HEK293 (cell line): Measurements from ENCODE around the gene PEX6.
A peak's percentile ranks its signal among the peaks of the same experiment; 100 is the strongest.

ENCODE experiments used
- BCL6B ChIP-seq: fragments of 450-650 bp; formaldehyde crosslinking; IDR thresholded peaks from 2 replicates; pipeline ENCODE4 v1.5.1; 2017; ENCODE audit warnings: missing biosample characterization, missing genetic modification characterization
- HOXA7 ChIP-seq: sonication (generic); formaldehyde crosslinking; IDR thresholded peaks from 2 replicates; pipeline ENCODE4 v1.8.1; 2022; ENCODE audit warnings: missing genetic modification reagents, borderline replicate concordance
- KLF7 ChIP-seq: fragments of 450-650 bp; formaldehyde crosslinking; IDR thresholded peaks from 2 replicates; pipeline ENCODE4 v1.5.1; 2016; ENCODE audit warnings: missing biosample characterization, missing genetic modification characterization, borderline replicate concordance
- KLF9 ChIP-seq: fragments of 450-650 bp; formaldehyde crosslinking; IDR thresholded peaks from 2 replicates; pipeline ENCODE4 v1.5.1; 2016; ENCODE audit warnings: missing biosample characterization, missing genetic modification characterization, low read depth
- PRDM4 ChIP-seq: fragments of 450-650 bp; formaldehyde crosslinking; IDR thresholded peaks from 2 replicates; pipeline ENCODE4 v1.5.1; 2017; ENCODE audit warnings: missing biosample characterization, missing genetic modification characterization
- SP7 ChIP-seq: fragments of 450-650 bp; formaldehyde crosslinking; IDR thresholded peaks from 2 replicates; pipeline ENCODE4 v1.5.1; 2016; ENCODE audit warnings: missing biosample characterization, missing genetic modification characterization
- ZBTB48 ChIP-seq: fragments of 450-650 bp; formaldehyde crosslinking; IDR thresholded peaks from 2 replicates; pipeline ENCODE4 v1.5.1; 2016; ENCODE audit warnings: missing biosample characterization, missing genetic modification characterization
- ZNF121 ChIP-seq: fragments of 450-650 bp; formaldehyde crosslinking; IDR thresholded peaks from 2 replicates; pipeline ENCODE4 v1.5.1; 2016; ENCODE audit warnings: missing biosample characterization, missing genetic modification characterization
- ZNF221 ChIP-seq: fragments of 450-650 bp; formaldehyde crosslinking; IDR thresholded peaks from 2 replicates; pipeline ENCODE4 v1.5.1; 2017; ENCODE audit warnings: missing biosample characterization, missing genetic modification characterization, borderline replicate concordance
- ZNF274 ChIP-seq, 2 experiments: fragments of 200-500 bp in 1 of 2; fragments of 450-650 bp in 1 of 2; sonication (Bioruptor generic) in 1 of 2; formaldehyde crosslinking in 1 of 2; IDR thresholded peaks; 2 replicates each; pipeline versions ENCODE4 v1.5.1 to v1.6.1; 2014 to 2016; ENCODE audit warnings: borderline replicate concordance in 1 of 2, inconsistent platforms in 1 of 2, low read length in 1 of 2, missing biosample characterization in 1 of 2, missing genetic modification characterization in 1 of 2
- ZNF280D ChIP-seq: fragments of 450-650 bp; formaldehyde crosslinking; IDR thresholded peaks from 2 replicates; pipeline ENCODE4 v1.5.1; 2016; ENCODE audit warnings: missing biosample characterization, missing genetic modification characterization
- ZNF354C ChIP-seq: fragments of 450-650 bp; formaldehyde crosslinking; IDR thresholded peaks from 2 replicates; pipeline ENCODE4 v1.5.1; 2016; ENCODE audit warnings: missing biosample characterization, missing genetic modification characterization, low read depth, borderline replicate concordance
- ZNF362 ChIP-seq: fragments of 450-650 bp; formaldehyde crosslinking; IDR thresholded peaks from 2 replicates; pipeline ENCODE4 v1.5.1; 2016; ENCODE audit warnings: missing biosample characterization, missing genetic modification characterization
- ZNF426 ChIP-seq: fragments of 450-650 bp; formaldehyde crosslinking; IDR thresholded peaks from 2 replicates; pipeline ENCODE4 v1.5.1; 2017; ENCODE audit warnings: missing biosample characterization, missing genetic modification characterization, mild to moderate bottlenecking, inconsistent platforms, moderate library complexity
- ZNF549 ChIP-seq: fragments of 450-650 bp; IDR thresholded peaks from 2 replicates; pipeline ENCODE4 v1.5.1; 2018; ENCODE audit warnings: missing biosample characterization, missing genetic modification characterization, mild to moderate bottlenecking, inconsistent platforms, moderate library complexity
- ZNF645 ChIP-seq: fragments of 450-650 bp; formaldehyde crosslinking; IDR thresholded peaks from 2 replicates; pipeline ENCODE4; 2016; ENCODE audit warnings: missing biosample characterization, missing genetic modification characterization
- ZNF677 ChIP-seq: fragments of 450-650 bp; IDR thresholded peaks from 2 replicates; pipeline ENCODE4 v1.5.0; 2018; ENCODE audit warnings: missing biosample characterization, mild to moderate bottlenecking, missing genetic modification characterization, moderate library complexity
- ZNF692 ChIP-seq: fragments of 450-650 bp; formaldehyde crosslinking; IDR thresholded peaks from 2 replicates; pipeline ENCODE4 v1.5.1; 2016; ENCODE audit warnings: missing biosample characterization, missing genetic modification characterization
- ZNF76 ChIP-seq: fragments of 450-650 bp; formaldehyde crosslinking; IDR thresholded peaks from 2 replicates; pipeline ENCODE4; 2016; ENCODE audit warnings: low read depth, missing biosample characterization, missing genetic modification characterization, borderline replicate concordance
- ZNF837 ChIP-seq: fragments of 450-650 bp; formaldehyde crosslinking; IDR thresholded peaks from 2 replicates; pipeline ENCODE4 v1.5.1; 2016; ENCODE audit warnings: missing biosample characterization, missing genetic modification characterization
- ZNF843 ChIP-seq: fragments of 450-650 bp; formaldehyde crosslinking; IDR thresholded peaks from 2 replicates; pipeline ENCODE4 v1.5.1; 2016; ENCODE audit warnings: missing biosample characterization, missing genetic modification characterization
- ZSCAN18 ChIP-seq: fragments of 450-650 bp; formaldehyde crosslinking; IDR thresholded peaks from 2 replicates; pipeline ENCODE4 v1.5.1; 2016; ENCODE audit warnings: missing biosample characterization, missing genetic modification characterization
- ZSCAN5A ChIP-seq: fragments of 450-650 bp; formaldehyde crosslinking; IDR thresholded peaks from 2 replicates; pipeline ENCODE4 v1.5.1; 2016; ENCODE audit warnings: missing biosample characterization, missing genetic modification characterization

The PEX6 gene

GRCh38 chr6:42928986-42929820 is 49.8 kb downstream of the PEX6 start, which contains the start of gene CNPY3 (continued):
- no peak for TF ChIP-seq ZNF645
- no peak for TF ChIP-seq ZNF362 (tag by site-specific recombination)
- TF ChIP-seq KLF7 (tag by site-specific recombination), result peak; percentile 84
- no peak; the same call in 1 of the 2 replicates for TF ChIP-seq ZNF692 (tag by site-specific recombination)
- TF ChIP-seq ZNF221, result no peak; the same call in 1 of the 2 replicates
- TF ChIP-seq ZNF280D (tag by site-specific recombination), result no peak; the same call in 1 of the 2 replicates
- TF ChIP-seq ZSCAN18 (tag by site-specific recombination), result no peak
- TF ChIP-seq KLF9 (tag by site-specific recombination), result peak; percentile 98
- no peak for TF ChIP-seq ZNF121 (tag by site-specific recombination)
- TF ChIP-seq ZSCAN5A (tag by site-specific recombination), result peak; percentile 73; the same call in 1 of the 2 replicates
- peak; percentile 61; the same call in 1 of the 2 replicates for TF ChIP-seq ZBTB48 (tag by site-specific recombination)
- TF ChIP-seq ZNF843 (tag by site-specific recombination), result peak; percentile 66; the same call in 1 of the 2 replicates
- TF ChIP-seq ZNF549, result no peak
- peak; percentile 77 for TF ChIP-seq ZNF76 (tag by site-specific recombination)
- no peak for TF ChIP-seq HOXA7
- TF ChIP-seq ZNF274 (IDR thresholded peaks at IDR 0.05; ENCODE audit: low read length), result no peak
- TF ChIP-seq ZNF274 (tag by site-specific recombination; IDR thresholded peaks at IDR 0.05; ENCODE audit: borderline replicate concordance), result no peak
- TF ChIP-seq SP7 (tag by site-specific recombination), result peak; percentile 92
- TF ChIP-seq PRDM4, result no peak; the same call in 1 of the 2 replicates
- TF ChIP-seq ZNF354C (tag by site-specific recombination), result no peak
- no peak for TF ChIP-seq ZNF677 (tag by site-specific recombination)
- TF ChIP-seq ZNF837 (tag by site-specific recombination), result no peak
- TF ChIP-seq ZNF426 (tag by site-specific recombination), result no peak
- no peak for TF ChIP-seq BCL6B
